ENCODE results near the gene GAK.

The GAK gene

GRCh38 chr4:877502-877901, 54.6 kb downstream of the GAK start:
- H3K4me2 ChIP-seq (ENCODE audit: insufficient read depth, low read length), result no peak overlapping the region

GRCh38 chr4:876780-877179, 55.3 kb downstream of the GAK start:
- Histone ChIP-seq H3K4me3 (ENCODE audit: low read depth in 1 of 2, low read length in 2 of 2) (no peak overlapping the region), H3K4me1 (ENCODE audit: insufficient read depth, low read length) (no peaks in the 10 kb centered on the region), H3K9me3 (ENCODE audit: insufficient read depth, low read length, severe bottlenecking) (no peaks in the 10 kb centered on the region), H3K27me3 (ENCODE audit: insufficient read depth, low read length, poor library complexity) (no peaks in the 10 kb centered on the region), H2AFZ (ENCODE audit: low read depth, low read length) (no peak overlapping the region), H3K36me3 (ENCODE audit: insufficient read depth, low read length) (peaks cover 96% of the 10 kb centered on the region), H3K79me2 (ENCODE audit: insufficient read depth, low read length) (no peaks in the 10 kb centered on the region), H3K9ac (ENCODE audit: low read depth, low read length) (no peak overlapping the region), H3K27ac (ENCODE audit: low read length) (no peak overlapping the region), H3K4me2 (ENCODE audit: insufficient read depth, low read length) (no peak overlapping the region), H4K20me1 (ENCODE audit: insufficient read depth, low read length) (peaks cover 16% of the 10 kb centered on the region)
- ATAC-seq (ENCODE audit: insufficient read depth, low read depth) (0 out of 3 replicates have a peak, but pooled peaks have one; percentile 41), DNase-seq (peak; percentile 18)
- TF ChIP-seq EZH2 (IDR thresholded peaks at IDR 0.05; ENCODE audit: borderline replicate concordance, low read depth, low read length, severe bottlenecking) (no peak), CTCF (IDR thresholded peaks at IDR 0.05; ENCODE audit: borderline replicate concordance, extremely low read depth, low read length, poor library complexity, severe bottlenecking) (peak; percentile 54)

More at GRCh38 chr4:877502-877901, 54.6 kb downstream of the GAK start:
- H3K4me3 ChIP-seq (ENCODE audit: low read depth in 1 of 2, low read length in 2 of 2), result no peak overlapping the region
- no peak overlapping the region for H2AFZ ChIP-seq (ENCODE audit: low read depth, low read length)
- H3K36me3 ChIP-seq (ENCODE audit: insufficient read depth, low read length), result peaks cover 96% of the 10 kb centered on the region
- no peak overlapping the region for H3K9ac ChIP-seq (ENCODE audit: low read depth, low read length)
- no peak for ATAC-seq (ENCODE audit: insufficient read depth, low read depth)
- H3K4me1 ChIP-seq (ENCODE audit: insufficient read depth, low read length), result no peaks in the 10 kb centered on the region
- H4K20me1 ChIP-seq (ENCODE audit: insufficient read depth, low read length), result peaks cover 13% of the 10 kb centered on the region
- no peak overlapping the region for H3K27ac ChIP-seq (ENCODE audit: low read length)
- H3K9me3 ChIP-seq (ENCODE audit: insufficient read depth, low read length, severe bottlenecking), result no peaks in the 10 kb centered on the region
- no peaks in the 10 kb centered on the region for H3K79me2 ChIP-seq (ENCODE audit: insufficient read depth, low read length)
- TF ChIP-seq CTCF (IDR thresholded peaks at IDR 0.05; ENCODE audit: borderline replicate concordance, extremely low read depth, low read length, poor library complexity, severe bottlenecking) (no peak), EZH2 (IDR thresholded peaks at IDR 0.05; ENCODE audit: borderline replicate concordance, low read depth, low read length, severe bottlenecking) (no peak)
- DNase-seq, result no peak
- H3K27me3 ChIP-seq (ENCODE audit: insufficient read depth, low read length, poor library complexity), result no peaks in the 10 kb centered on the region

GRCh38 chr4:875818-876423, 56.2 kb downstream of the GAK start:
- no peaks in the 10 kb centered on the region for H3K9me3 ChIP-seq (ENCODE audit: insufficient read depth, low read length, severe bottlenecking)

More at GRCh38 chr4:875818-876423, 56.2 kb downstream of the GAK start:
- H3K27me3 ChIP-seq (ENCODE audit: insufficient read depth, low read length, poor library complexity), result no peaks in the 10 kb centered on the region
- no peak overlapping the region for H3K4me2 ChIP-seq (ENCODE audit: insufficient read depth, low read length)
- no peak overlapping the region for H3K4me3 ChIP-seq (ENCODE audit: low read depth in 1 of 2, low read length in 2 of 2)
- DNase-seq, result no peak
- no peak overlapping the region for H3K27ac ChIP-seq (ENCODE audit: low read length)
- no peak overlapping the region for H2AFZ ChIP-seq (ENCODE audit: low read depth, low read length)
- no peak for ATAC-seq (ENCODE audit: insufficient read depth, low read depth)
- H3K36me3 ChIP-seq (ENCODE audit: insufficient read depth, low read length), result peaks cover 93% of the 10 kb centered on the region
- no peaks in the 10 kb centered on the region for H3K4me1 ChIP-seq (ENCODE audit: insufficient read depth, low read length)
- H3K9ac ChIP-seq (ENCODE audit: low read depth, low read length), result no peak overlapping the region
- TF ChIP-seq EZH2 (IDR thresholded peaks at IDR 0.05; ENCODE audit: borderline replicate concordance, low read depth, low read length, severe bottlenecking) (no peak), CTCF (IDR thresholded peaks at IDR 0.05; ENCODE audit: borderline replicate concordance, extremely low read depth, low read length, poor library complexity, severe bottlenecking) (no peak)
- H4K20me1 ChIP-seq (ENCODE audit: insufficient read depth, low read length), result peaks cover 9% of the 10 kb centered on the region
- no peaks in the 10 kb centered on the region for H3K79me2 ChIP-seq (ENCODE audit: insufficient read depth, low read length)
